NT2/D1 (cell line): ENCODE data around the gene SLC1A1.
A peak's percentile ranks its signal among the peaks of the same experiment; 100 is the strongest.

Source experiments
- DNase-seq: peaks from one replicate; pipeline ENCODE4 v3.0.0-alpha.2; 2011; ENCODE audit warnings: low read depth, low spot score
- H3K27me3 ChIP-seq: 2 replicates; pipeline ENCODE4 v1.6.0; 2011; ENCODE audit warnings: mild to moderate bottlenecking; ENCODE audit not compliant: insufficient read length, insufficient read depth
- H3K36me3 ChIP-seq: 2 replicates; pipeline ENCODE4 v1.6.1; 2011; ENCODE audit warnings: mild to moderate bottlenecking, low read length, mixed read lengths; ENCODE audit not compliant: insufficient read depth, insufficient read length
- H3K4me1 ChIP-seq: 2 replicates; pipeline ENCODE4 v1.5.1; 2011; ENCODE audit not compliant: insufficient read depth, insufficient read length
- H3K4me3 ChIP-seq: 2 replicates; pipeline ENCODE4 v1.5.1; 2011; ENCODE audit warnings: low read depth; ENCODE audit not compliant: insufficient read length
- H3K9ac ChIP-seq: 2 replicates; pipeline ENCODE4 v1.6.0; 2011; ENCODE audit warnings: low read depth; ENCODE audit not compliant: insufficient read length
- H3K9me3 ChIP-seq: 2 replicates; pipeline ENCODE4 v1.5.1; 2011; ENCODE audit warnings: mild to moderate bottlenecking, low read length; ENCODE audit not compliant: insufficient read depth
- SUZ12 ChIP-seq: IDR thresholded peaks from 2 replicates; pipeline ENCODE4 v1.6.1; 2011; ENCODE audit not compliant: insufficient read length, insufficient read depth; ENCODE audit errors: extremely low read depth
- YY1 ChIP-seq: IDR thresholded peaks from 2 replicates; pipeline ENCODE4 v1.6.1; 2011; ENCODE audit not compliant: insufficient read length, insufficient read depth
- ZNF274 ChIP-seq: IDR thresholded peaks from 2 replicates; pipeline ENCODE4 v1.6.1; 2011; ENCODE audit warnings: mild to moderate bottlenecking, low read depth, low read length

The SLC1A1 gene

GRCh38 chr9:4486176-4486575 is 4.1 kb upstream of the SLC1A1 start:
- Histone ChIP-seq H3K4me1 (peaks cover 3% of the 10 kb centered on the region), H3K4me3 (no peak overlapping the region), H3K27me3 (peaks cover 32% of the 10 kb centered on the region), H3K9ac (no peak overlapping the region), H3K36me3 (no peaks in the 10 kb centered on the region), H3K9me3 (no peaks in the 10 kb centered on the region)
- DNase-seq: no peak
- TF ChIP-seq YY1 (no peak), SUZ12 (no peak), ZNF274 (no peak)

DNA sequence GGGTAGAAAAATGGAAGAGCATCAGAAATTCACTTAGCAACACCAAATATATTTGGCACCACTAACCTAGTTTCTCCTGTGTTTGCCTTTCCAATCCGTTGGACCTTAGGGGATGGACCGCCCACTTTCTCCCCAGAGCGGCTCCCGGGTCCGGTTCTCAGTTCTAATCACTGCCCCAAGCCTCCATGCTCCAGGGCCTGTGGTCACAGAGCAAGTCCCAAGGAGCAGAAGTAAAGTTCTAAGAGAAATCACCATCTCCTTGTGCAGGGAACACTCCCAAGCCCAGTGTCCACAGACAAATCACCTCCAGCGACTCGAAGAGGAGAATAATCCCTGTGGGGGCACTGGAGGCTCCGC is 728 bp upstream of the SLC1A1 start:
- peak overlapping the region; percentile 65 for H3K4me3 ChIP-seq
- peaks cover 4% of the 10 kb centered on the region for H3K4me1 ChIP-seq
- H3K36me3 ChIP-seq: no peaks in the 10 kb centered on the region
- TF ChIP-seq SUZ12: no peak
- TF ChIP-seq YY1: no peak
- no peak for TF ChIP-seq ZNF274
- peaks cover 42% of the 10 kb centered on the region for H3K27me3 ChIP-seq
- no peaks in the 10 kb centered on the region for H3K9me3 ChIP-seq
- DNase-seq: no peak
- H3K9ac ChIP-seq: peak overlapping the region; percentile 79

DNA sequence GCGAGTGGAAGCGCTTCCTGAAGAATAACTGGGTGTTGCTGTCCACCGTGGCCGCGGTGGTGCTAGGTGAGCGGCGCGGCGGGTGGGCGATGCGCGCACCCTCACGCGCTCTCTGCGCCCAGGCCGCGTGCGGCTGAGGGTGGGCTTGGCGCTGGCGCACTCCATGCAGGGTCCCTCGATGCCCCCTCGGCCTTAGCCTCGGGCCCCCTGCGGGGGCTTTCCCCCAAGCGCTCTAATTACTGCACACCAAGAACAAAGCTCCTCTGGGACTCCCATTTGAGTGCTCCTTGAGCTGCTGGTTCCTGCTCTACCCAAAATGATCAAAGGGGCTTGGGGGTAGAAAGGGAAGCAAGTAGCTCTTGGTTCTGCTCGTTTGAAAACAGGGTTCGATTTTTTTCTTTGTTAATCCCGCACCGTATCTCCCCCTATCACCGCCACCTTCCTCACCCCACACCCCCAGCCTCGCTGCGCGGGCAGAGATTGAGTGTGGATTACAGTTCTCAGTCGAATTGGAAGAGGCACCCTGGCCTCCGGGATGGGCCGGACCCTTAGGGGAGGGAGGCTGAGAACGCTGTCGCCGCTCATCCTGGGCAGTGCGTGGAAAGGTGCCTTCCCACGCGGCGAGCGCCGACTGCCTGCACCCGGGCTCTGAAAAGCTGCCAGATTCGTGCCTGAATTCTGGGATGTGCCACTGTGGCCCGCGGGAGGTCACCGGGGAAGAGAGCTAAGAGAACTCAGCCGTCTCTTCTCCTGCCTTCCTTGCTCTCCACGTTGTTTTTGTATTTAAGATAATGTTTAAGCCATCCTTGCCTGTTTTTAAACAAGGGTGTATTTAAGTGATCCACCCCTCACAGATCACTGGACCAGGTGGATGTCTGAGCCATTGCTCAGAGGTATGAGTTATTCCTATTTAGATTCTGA is 697 bp downstream of the SLC1A1 start:
- Histone ChIP-seq H3K4me3 (peak overlapping the region; percentile 65), H3K9me3 (no peaks in the 10 kb centered on the region), H3K9ac (peak overlapping the region; percentile 79), H3K4me1 (peaks cover 4% of the 10 kb centered on the region), H3K36me3 (no peaks in the 10 kb centered on the region), H3K27me3 (peaks cover 46% of the 10 kb centered on the region)
- TF ChIP-seq SUZ12 (no peak), ZNF274 (no peak), YY1 (no peak)
- no peak for DNase-seq

- H3K36me3 ChIP-seq: no peaks in the 10 kb centered on the region
- peak overlapping the region; percentile 79 for H3K9ac ChIP-seq
- peak overlapping the region; percentile 65 for H3K4me3 ChIP-seq
- DNase-seq: peak; percentile 36
- peaks cover 46% of the 10 kb centered on the region for H3K27me3 ChIP-seq
- no peak for TF ChIP-seq SUZ12
- TF ChIP-seq YY1: no peak
- TF ChIP-seq ZNF274: no peak
- H3K9me3 ChIP-seq: no peaks in the 10 kb centered on the region
- peaks cover 4% of the 10 kb centered on the region for H3K4me1 ChIP-seq
Observed at GRCh38 chr9:4491626-4491975, 1.3 kb downstream of the SLC1A1 start.

- no peak for DNase-seq
- no peaks in the 10 kb centered on the region for H3K9me3 ChIP-seq
- peaks cover 4% of the 10 kb centered on the region for H3K4me1 ChIP-seq
- peaks cover 32% of the 10 kb centered on the region for H3K27me3 ChIP-seq
- H3K9ac ChIP-seq: no peak overlapping the region
- no peak for TF ChIP-seq YY1
- TF ChIP-seq SUZ12: no peak
- TF ChIP-seq ZNF274: no peak
- H3K4me3 ChIP-seq: no peak overlapping the region
- no peaks in the 10 kb centered on the region for H3K36me3 ChIP-seq
Observed at GRCh38 chr9:4494332-4494731, 4.1 kb downstream of the SLC1A1 start.

GRCh38 chr9:4494806-4495205 is 4.5 kb downstream of the SLC1A1 start:
- Histone ChIP-seq H3K4me1 (peaks cover 4% of the 10 kb centered on the region), H3K9me3 (no peaks in the 10 kb centered on the region), H3K4me3 (no peak overlapping the region), H3K36me3 (no peaks in the 10 kb centered on the region), H3K9ac (no peak overlapping the region), H3K27me3 (peaks cover 27% of the 10 kb centered on the region)
- TF ChIP-seq SUZ12: no peak
- no peak for TF ChIP-seq ZNF274
- TF ChIP-seq YY1: no peak
- no peak for DNase-seq

- Histone ChIP-seq H3K4me1 (peaks cover 4% of the 10 kb centered on the region), H3K9me3 (no peaks in the 10 kb centered on the region), H3K9ac (no peak overlapping the region), H3K36me3 (no peaks in the 10 kb centered on the region), H3K4me3 (no peak overlapping the region), H3K27me3 (peaks cover 20% of the 10 kb centered on the region)
- DNase-seq: no peak
- TF ChIP-seq SUZ12: no peak
- TF ChIP-seq ZNF274: no peak
- no peak for TF ChIP-seq YY1
Observed at GRCh38 chr9:4495537-4495936, 5.3 kb downstream of the SLC1A1 start.
